Neural progenitor cell (in vitro differentiated cells): ENCODE data around the gene LAMA2. TPM values are rescaled to one million over a fixed set of nuclear protein-coding genes. Genes with fewer than 3 reads are reported as not detected.

Experiments
- DNase-seq: peaks from one replicate; pipeline ENCODE4 v3.0.0-alpha.2; 2016; ENCODE audit warnings: low spot score
- H2AFZ ChIP-seq: fragments of 200-600 bp; sonication (generic); replicated peaks from 2 replicates; pipeline ENCODE4 v1.6.1; 2016; ENCODE audit warnings: antibody characterized with exemption
- H3F3A ChIP-seq: fragments of 200-600 bp; sonication (generic); 2 replicates; pipeline ENCODE4 v1.6.1; 2016; ENCODE audit warnings: antibody characterized with exemption, low read depth
- H3K27ac ChIP-seq: fragments of 200-600 bp; sonication (generic); 2 replicates; pipeline ENCODE4 v1.5.1; 2016; ENCODE audit warnings: mild to moderate bottlenecking
- H3K27me3 ChIP-seq: fragments of 200-600 bp; sonication (generic); 2 replicates; pipeline ENCODE4 v1.6.1; 2016; ENCODE audit warnings: mild to moderate bottlenecking, moderate library complexity
- H3K36me3 ChIP-seq: fragments of 200-600 bp; sonication (generic); 2 replicates; pipeline ENCODE4 v1.5.1; 2016
- H3K4me1 ChIP-seq: fragments of 200-600 bp; sonication (generic); 2 replicates; pipeline ENCODE4 v1.6.1; 2016; ENCODE audit warnings: mixed run types
- H3K4me2 ChIP-seq: fragments of 200-600 bp; sonication (generic); 2 replicates; pipeline ENCODE4 v1.6.1; 2016
- H3K4me3 ChIP-seq: fragments of 200-600 bp; sonication (generic); 2 replicates; pipeline ENCODE4 v1.5.1; 2016
- H3K79me2 ChIP-seq: fragments of 200-600 bp; sonication (generic); 2 replicates; pipeline ENCODE4 v1.6.1; 2016; ENCODE audit warnings: low read depth
- H3K9ac ChIP-seq: fragments of 200-600 bp; sonication (generic); 2 replicates; pipeline ENCODE4 v1.6.1; 2016
- H3K9me3 ChIP-seq: fragments of 200-600 bp; sonication (generic); 2 replicates; pipeline ENCODE4 v1.5.1; 2016; ENCODE audit warnings: low read depth
- H4K20me1 ChIP-seq: fragments of 200-600 bp; sonication (generic); 2 replicates; pipeline ENCODE4 v1.6.1; 2016; ENCODE audit warnings: low read depth
- H3K27ac Mint-ChIP-seq: 3 replicates; pipeline ENCODE4 v1.8.0; 2021; ENCODE audit warnings: mixed read lengths
- H3K27me3 Mint-ChIP-seq: 2 replicates; pipeline ENCODE4 v1.8.0; 2022; ENCODE audit warnings: low read depth, mild to moderate bottlenecking, inconsistent platforms, moderate library complexity, mixed read lengths; ENCODE audit not compliant: insufficient read depth
- H3K36me3 Mint-ChIP-seq: 3 replicates; pipeline ENCODE4 v1.8.0; 2021; ENCODE audit warnings: mixed read lengths
- H3K4me1 Mint-ChIP-seq: 3 replicates; pipeline ENCODE4 v1.8.0; 2021; ENCODE audit warnings: mixed read lengths
- H3K4me3 Mint-ChIP-seq: 3 replicates; pipeline ENCODE4 v1.8.0; 2021; ENCODE audit warnings: mild to moderate bottlenecking, moderate library complexity, mixed read lengths
- H3K9me3 Mint-ChIP-seq: 3 replicates; pipeline ENCODE4 v1.8.0; 2020; ENCODE audit warnings: mixed read lengths
- CTCF ChIP-seq: fragments of 200-600 bp; sonication (generic); IDR thresholded peaks from 2 replicates; pipeline ENCODE4 v1.5.1; 2017; ENCODE audit warnings: antibody characterized with exemption, mild to moderate bottlenecking
- EZH2 ChIP-seq: fragments of 200-600 bp; sonication (generic); IDR thresholded peaks from 2 replicates; pipeline ENCODE4 v1.6.1; 2017; ENCODE audit warnings: antibody characterized with exemption, mild to moderate bottlenecking, moderate library complexity
- EZH2phosphoT487 ChIP-seq: fragments of 200-600 bp; sonication (generic); IDR thresholded peaks from 2 replicates; pipeline ENCODE4 v1.6.1; 2017; ENCODE audit warnings: antibody characterized with exemption
- total RNA-seq: library from RNA; depleted of rRNA; stranded (reverse); fragments of >200 nt; gene quantifications from 2 replicates; pipeline ENCODE4 v1.2.3, GENCODE V29; 2015; ENCODE audit warnings: low replicate concordance

The LAMA2 gene
- total RNA-seq, 1 donor from 2014 or later, result 1.5 TPM

GRCh38 chr6:129508477-129509145, 625.7 kb downstream of the LAMA2 start:
- no peak overlapping the region for H2AFZ ChIP-seq
- no peaks in the 10 kb centered on the region for H3K27me3 ChIP-seq
- DNase-seq, result no peak
- no peak overlapping the region for H3K4me2 ChIP-seq
- no peaks in the 10 kb centered on the region for H3K9me3 Mint-ChIP-seq
- no peaks in the 10 kb centered on the region for H3K36me3 Mint-ChIP-seq
- H3K4me3 Mint-ChIP-seq, result no peak overlapping the region
- H3K9ac ChIP-seq, result no peak overlapping the region
- H3K79me2 ChIP-seq, result no peaks in the 10 kb centered on the region
- TF ChIP-seq CTCF, result no peak
- no peak for TF ChIP-seq EZH2phosphoT487
- no peak for TF ChIP-seq EZH2
- H3K4me1 Mint-ChIP-seq, result peaks cover 5% of the 10 kb centered on the region
- H3K27me3 Mint-ChIP-seq, result no peaks in the 10 kb centered on the region
- H4K20me1 ChIP-seq, result no peaks in the 10 kb centered on the region
- H3K4me1 ChIP-seq, result no peaks in the 10 kb centered on the region
- H3F3A ChIP-seq, result no peaks in the 10 kb centered on the region
- H3K9me3 ChIP-seq, result no peaks in the 10 kb centered on the region
- no peak overlapping the region for H3K27ac Mint-ChIP-seq
- H3K36me3 ChIP-seq, result no peaks in the 10 kb centered on the region
- no peak overlapping the region for H3K4me3 ChIP-seq
- no peak overlapping the region for H3K27ac ChIP-seq

GRCh38 chr6:129510950-129511349, 628.0 kb downstream of the LAMA2 start:
- Mint-ChIP-seq H3K27me3 (no peaks in the 10 kb centered on the region), H3K4me1 (peaks cover 5% of the 10 kb centered on the region), H3K9me3 (no peaks in the 10 kb centered on the region), H3K4me3 (no peak overlapping the region), H3K36me3 (no peaks in the 10 kb centered on the region), H3K27ac (no peak overlapping the region)
- Histone ChIP-seq H3K4me1 (no peaks in the 10 kb centered on the region), H4K20me1 (no peaks in the 10 kb centered on the region), H3K9me3 (no peaks in the 10 kb centered on the region), H2AFZ (no peak overlapping the region), H3K4me3 (no peak overlapping the region), H3K36me3 (no peaks in the 10 kb centered on the region), H3K9ac (no peak overlapping the region), H3K4me2 (no peak overlapping the region), H3K79me2 (no peaks in the 10 kb centered on the region), H3K27me3 (no peaks in the 10 kb centered on the region), H3K27ac (no peak overlapping the region), H3F3A (no peaks in the 10 kb centered on the region)
- no peak for DNase-seq
- TF ChIP-seq EZH2 (no peak), CTCF (no peak), EZH2phosphoT487 (no peak)

- Mint-ChIP-seq H3K9me3 (no peaks in the 10 kb centered on the region), H3K4me1 (peaks cover 5% of the 10 kb centered on the region), H3K27me3 (no peaks in the 10 kb centered on the region), H3K27ac (no peak overlapping the region), H3K4me3 (no peak overlapping the region), H3K36me3 (no peaks in the 10 kb centered on the region)
- no peaks in the 10 kb centered on the region for H3K36me3 ChIP-seq
- H3K4me3 ChIP-seq, result no peak overlapping the region
- no peaks in the 10 kb centered on the region for H3F3A ChIP-seq
- no peaks in the 10 kb centered on the region for H3K79me2 ChIP-seq
- H3K9ac ChIP-seq, result no peak overlapping the region
- TF ChIP-seq EZH2, result no peak
- no peak for TF ChIP-seq EZH2phosphoT487
- TF ChIP-seq CTCF, result no peak
- H3K9me3 ChIP-seq, result no peaks in the 10 kb centered on the region
- no peak for DNase-seq
- no peaks in the 10 kb centered on the region for H4K20me1 ChIP-seq
- H3K4me2 ChIP-seq, result no peak overlapping the region
- no peaks in the 10 kb centered on the region for H3K27me3 ChIP-seq
- H3K4me1 ChIP-seq, result no peaks in the 10 kb centered on the region
- no peak overlapping the region for H3K27ac ChIP-seq
- no peak overlapping the region for H2AFZ ChIP-seq
Measured at GRCh38 chr6:129513471-129513870, 630.5 kb downstream of the LAMA2 start.
